ENCODE measurements around the gene MORN2.

DNA sequence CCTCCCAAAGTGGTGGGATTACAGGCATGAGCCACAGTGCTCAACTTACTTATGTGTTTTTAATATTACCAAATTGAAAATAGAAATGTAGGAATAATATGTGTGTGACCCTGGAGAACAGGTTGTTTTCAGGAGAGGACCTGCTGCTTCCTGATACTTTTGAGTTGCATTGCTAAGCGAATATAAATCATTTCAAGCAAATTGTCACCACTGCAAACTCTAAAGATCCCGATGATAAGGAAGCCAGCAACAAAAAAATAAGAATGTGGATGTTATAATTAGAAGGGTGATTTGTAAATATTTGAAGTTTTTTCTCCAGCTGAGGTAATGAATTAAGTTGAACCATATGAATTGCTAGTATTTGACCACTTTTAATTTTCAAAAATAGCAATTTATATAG, 54.8 kb downstream of the MORN2 start:
- TF ChIP-seq, protein P1, sequence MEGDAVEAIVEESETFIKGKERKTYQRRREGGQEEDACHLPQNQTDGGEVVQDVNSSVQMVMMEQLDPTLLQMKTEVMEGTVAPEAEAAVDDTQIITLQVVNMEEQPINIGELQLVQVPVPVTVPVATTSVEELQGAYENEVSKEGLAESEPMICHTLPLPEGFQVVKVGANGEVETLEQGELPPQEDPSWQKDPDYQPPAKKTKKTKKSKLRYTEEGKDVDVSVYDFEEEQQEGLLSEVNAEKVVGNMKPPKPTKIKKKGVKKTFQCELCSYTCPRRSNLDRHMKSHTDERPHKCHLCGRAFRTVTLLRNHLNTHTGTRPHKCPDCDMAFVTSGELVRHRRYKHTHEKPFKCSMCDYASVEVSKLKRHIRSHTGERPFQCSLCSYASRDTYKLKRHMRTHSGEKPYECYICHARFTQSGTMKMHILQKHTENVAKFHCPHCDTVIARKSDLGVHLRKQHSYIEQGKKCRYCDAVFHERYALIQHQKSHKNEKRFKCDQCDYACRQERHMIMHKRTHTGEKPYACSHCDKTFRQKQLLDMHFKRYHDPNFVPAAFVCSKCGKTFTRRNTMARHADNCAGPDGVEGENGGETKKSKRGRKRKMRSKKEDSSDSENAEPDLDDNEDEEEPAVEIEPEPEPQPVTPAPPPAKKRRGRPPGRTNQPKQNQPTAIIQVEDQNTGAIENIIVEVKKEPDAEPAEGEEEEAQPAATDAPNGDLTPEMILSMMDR (IDR thresholded peaks at IDR 0.05; ENCODE audit: low read depth, low read length, poor library complexity, severe bottlenecking): no peak
- TF ChIP-seq EZH2phosphoT487 (IDR thresholded peaks at IDR 0.05; ENCODE audit: borderline replicate concordance, low read length): no peak

All from DOHH2 (cell line).